Ramos (cell line): ENCODE results near the gene MEF2A.

Source experiments
- in situ Hi-C: fragments of 300-500 bp; cut with MboI; formaldehyde crosslinking; loops from one replicate; pipeline ENCODE4 v1.14.3; 2022; ENCODE audit warnings: low sequenced_read_pairs; ENCODE audit not compliant: unreplicated experiment

The MEF2A gene

DNA sequence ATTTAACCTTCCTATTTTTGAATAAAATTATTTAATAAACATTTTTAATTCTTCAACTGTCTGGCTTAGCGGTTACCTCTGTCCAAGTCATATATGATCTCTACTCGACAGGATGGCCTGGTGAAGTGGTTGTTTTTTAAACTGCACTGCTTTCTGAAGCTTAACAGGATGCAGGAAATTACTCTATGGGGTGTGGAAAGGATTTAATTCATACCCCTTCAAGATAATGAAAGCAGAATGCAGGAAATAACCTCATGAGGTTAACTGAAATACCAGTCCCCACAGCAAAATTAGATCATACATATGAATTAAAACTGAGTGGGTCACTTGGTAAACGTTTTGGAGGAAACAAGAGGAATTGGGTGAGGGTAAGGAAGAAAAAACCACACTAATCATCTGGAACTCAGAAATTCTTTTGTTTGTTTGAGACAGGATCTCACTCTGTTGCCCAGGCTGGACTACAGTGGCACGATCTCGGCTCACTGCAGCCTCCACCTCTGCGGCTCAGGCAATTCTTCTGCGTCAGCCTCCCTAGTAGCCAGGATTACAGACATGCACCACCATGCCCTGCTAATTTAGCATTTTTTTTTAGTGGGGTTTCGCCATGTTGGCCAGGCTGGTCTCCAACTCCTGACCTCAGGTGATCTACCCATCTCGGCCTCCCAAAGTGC, 117.4 kb downstream of the MEF2A start:
- in situ Hi-C loops: no loop called here

DNA sequence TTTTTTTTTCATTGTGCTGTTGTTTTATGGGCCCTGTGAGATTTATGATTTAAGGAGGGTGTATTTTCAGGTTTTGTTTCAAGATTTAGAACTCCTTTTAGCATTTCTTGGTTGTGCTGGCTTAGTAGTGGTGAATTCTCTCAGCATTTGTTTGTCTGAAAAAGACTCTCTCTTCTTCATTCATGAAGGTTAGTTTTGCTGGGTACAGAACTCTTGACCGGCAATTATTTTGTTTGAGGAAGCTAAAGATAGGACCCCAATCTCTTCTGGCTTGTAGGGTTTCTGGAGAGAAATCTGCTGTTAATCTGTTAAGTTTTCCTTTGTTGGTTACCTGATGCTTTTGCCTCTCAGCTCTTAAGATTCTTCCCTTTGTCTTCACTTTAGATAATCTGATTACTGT, 120.5 kb downstream of the MEF2A start:
- in situ Hi-C loops: no loop called here

DNA sequence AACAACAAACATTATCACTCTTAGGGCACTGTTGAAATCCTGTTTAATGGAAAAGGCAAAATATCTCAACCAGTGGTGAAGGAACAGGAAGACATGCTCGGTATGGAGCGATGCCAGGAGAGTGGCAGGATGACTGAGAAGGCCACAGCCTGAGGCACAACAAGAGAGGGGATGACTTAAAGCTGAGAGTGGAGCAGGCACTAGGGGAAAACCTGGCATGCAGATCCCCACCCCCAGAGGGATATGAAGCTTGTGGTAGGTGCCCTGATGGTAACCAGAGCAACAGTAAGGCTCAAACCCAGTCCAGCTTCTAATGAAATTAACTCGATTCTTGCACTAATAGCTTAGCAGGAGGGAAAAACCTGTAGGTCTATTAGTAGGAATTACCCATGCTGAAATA, 127.0 kb downstream of the MEF2A start:
- in situ Hi-C loops: no loop called here

DNA sequence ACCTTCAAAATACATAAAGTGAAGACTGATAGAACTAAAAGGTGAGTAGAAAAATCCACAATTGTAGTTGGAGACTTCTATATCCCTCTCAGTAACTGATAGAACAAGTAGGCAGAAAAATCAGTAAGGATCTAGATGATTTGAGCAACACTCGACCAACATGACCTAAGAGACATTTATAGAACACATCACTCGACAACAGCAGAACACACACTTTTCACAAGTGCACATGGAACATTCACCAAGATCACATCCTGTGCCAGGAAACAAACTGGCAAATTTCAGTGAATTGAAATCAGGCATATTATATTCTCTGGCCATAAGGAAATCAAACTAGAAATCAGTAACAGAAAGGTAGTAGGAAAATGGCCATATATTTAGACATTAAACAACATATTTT, 130.3 kb downstream of the MEF2A start:
- in situ Hi-C loops: no loop called here

DNA sequence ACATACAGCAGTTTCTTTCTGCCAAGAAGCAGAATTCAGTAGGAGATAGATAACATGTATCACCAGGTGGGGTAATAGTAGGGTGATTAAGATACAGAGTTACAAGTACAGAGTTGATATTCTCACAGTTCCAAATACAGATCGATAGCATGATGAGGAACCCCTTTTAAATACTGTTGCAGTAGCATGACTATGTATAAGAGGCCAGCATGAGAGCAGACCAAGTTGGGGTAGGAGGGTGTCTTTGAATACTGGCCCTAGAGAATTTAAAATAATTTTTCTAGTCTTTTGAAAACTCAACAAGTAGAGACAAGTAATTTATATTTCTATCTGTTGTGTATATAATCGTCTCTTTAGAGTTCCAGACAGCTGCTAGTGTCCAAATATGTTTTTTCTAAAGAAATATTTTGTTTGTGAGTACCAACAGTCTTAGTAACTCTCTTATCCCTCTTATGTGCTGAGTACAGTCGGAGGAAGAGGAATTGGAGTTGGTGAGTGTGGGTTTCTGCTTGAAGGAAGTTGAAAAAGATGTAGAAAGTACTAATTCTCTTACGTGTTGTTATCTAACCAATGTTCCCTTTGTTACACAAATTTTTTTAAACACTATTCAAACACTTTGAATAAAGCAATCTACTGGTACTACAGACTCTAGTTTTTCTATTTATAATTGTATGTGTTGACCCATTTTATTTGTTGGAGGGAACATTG, 137.3 kb downstream of the MEF2A start:
- in situ Hi-C loops: loop anchor here (10.0 kb wide), 1 partner anchor 428 kb away; no protein-coding TSS in a partner anchor

DNA sequence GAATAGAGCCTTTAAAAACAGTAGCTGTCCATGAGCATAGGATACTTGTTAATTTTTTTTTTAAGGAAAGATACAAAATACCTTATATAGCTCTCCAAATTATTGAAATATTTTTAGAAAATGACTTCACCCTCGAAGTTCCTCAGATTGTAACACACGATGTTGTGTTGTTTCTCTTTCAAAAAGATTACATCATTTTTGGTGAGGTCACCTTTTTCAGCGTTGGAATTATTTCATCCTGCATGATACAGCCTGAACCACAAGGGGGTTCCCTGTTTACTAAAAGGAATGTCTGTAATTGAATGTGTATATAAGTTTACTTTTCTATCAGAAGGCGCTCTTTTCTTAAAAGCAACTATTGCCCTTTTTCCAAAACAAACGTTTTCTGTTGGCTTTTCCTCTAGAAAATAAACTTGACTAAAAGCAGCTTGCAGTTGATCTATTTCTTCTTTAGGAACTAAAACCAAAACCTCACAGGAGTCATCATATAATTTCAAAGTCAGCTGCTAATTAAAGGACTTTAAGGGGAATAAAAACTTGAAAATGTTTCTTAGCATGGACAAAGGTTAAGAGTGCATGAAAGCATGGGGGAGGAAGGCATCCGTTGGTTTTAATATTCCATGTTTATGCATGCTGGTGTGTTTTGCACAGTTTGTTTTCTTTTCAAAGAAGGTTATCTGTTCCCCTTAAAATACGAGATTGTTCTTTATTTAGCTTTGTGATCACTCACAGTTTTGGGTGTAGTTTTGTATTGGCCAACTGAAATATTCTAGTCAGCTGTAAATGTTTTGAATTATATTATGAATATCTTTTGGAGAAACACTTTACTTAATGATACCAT, 138.0 kb downstream of the MEF2A start:
- in situ Hi-C loops: loop anchor here (10.0 kb wide), 1 partner anchor 429 kb away; no protein-coding TSS in a partner anchor

DNA sequence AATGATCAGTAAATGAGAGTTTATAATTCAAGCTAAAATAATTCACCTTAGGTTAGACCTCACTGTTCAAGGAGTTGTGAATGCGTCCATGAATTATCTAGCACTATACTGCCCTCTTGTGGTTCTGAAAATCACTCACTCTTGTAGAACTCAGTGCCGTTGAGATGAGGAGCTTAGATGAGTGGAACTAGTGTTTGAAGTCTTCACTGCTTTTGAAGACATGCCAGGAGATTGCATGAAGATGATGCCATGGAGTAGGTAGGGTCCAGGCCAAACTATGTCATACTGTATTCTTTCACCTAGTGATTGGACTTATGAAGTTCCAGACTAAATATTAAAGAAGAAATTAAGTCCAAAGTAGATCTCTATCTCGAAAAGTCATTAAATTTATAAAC, 138.7 kb downstream of the MEF2A start:
- in situ Hi-C loops: loop anchor here (10.0 kb wide), 1 partner anchor 430 kb away; no protein-coding TSS in a partner anchor

DNA sequence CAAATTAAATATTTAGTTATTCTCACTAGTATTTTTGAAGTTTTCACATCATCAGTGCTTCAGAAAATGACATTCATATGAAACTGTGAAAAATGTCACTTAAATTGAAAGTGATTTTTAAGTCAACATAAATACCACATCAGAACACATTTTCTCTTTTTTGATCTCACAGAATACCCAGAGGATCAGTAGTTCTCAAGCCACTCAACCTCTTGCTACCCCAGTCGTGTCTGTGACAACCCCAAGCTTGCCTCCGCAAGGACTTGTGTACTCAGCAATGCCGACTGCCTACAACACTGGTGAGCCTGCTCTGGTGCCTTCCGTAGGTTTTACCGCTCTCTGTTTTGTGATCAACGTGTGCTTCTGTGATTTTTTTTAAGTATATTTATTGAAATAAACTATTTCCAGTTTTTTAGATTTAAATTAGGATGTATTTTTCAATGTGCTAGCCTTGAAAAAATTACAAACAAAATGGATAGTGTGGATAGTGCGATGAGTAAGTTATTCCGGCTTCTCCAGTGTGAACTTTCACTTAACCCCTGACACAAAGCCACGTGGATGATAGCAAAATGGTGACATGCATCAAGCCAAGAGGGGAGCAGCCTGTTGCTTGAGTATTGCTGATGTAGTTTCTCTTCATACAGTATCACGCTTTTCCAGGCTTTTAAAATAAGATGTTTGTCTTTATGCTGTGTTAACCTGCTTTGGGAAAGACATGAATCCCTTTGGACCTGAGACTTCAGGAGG, 140.9 kb downstream of the MEF2A start:
- in situ Hi-C loops: loop anchor here (10.0 kb wide), 1 partner anchor 432 kb away; no protein-coding TSS in a partner anchor

DNA sequence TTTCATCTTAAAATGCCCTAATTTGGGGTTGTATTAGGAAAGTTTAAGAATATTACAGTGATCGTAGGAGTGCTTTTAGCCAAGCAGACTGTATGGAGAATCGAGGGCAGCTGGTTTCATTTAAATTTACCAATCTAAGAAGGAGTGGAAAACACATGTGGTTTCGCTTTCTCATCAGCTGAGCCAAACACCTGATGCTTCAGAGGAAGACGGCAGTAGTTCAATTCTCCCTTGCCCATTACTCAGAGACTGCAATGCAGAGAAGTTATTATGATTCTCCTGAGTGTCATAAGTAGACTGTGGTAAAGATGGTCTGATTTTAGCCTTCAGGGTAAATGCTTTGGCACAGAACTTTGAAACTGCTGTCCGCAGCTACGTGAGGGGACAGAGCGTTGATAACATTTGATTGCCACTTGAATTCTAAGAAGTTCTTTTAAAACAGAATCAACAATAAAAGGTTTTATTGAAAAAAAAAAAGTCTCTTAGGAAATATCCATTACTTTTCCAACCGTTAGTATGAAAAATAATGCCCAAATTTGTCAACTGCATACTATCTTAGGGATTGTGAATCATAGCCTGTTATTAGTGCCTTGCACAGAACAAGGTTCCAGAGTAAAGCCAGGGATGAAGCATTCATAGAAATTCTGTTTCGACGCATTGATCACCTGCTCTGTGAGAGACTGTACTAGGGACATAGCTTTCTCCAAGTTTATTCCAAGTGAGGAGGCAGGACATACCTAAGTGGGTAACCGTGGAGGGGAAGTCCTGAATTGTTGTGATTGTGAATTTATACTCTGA, 141.9 kb downstream of the MEF2A start:
- in situ Hi-C loops: loop anchor here (10.0 kb wide), 1 partner anchor 433 kb away; no protein-coding TSS in a partner anchor

DNA sequence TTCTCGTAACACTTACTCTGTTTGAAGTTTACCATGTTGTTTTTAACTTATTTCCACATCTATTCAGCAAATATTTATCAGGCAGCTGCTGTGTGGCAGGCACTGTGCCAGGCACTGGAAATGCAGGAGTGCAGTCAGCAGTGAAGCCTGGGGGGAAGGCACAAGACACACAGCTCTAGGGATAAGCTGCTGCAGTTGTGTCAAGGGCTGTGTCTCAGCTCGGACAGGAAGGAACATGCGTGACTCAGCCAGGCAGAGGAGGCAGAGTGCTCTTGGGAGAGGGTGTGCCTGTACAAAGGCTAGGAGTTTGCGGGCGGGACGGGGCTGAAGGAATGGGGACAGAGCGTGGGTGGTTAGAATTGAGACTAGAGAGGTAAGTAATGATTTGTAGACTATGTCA, 142.8 kb downstream of the MEF2A start:
- in situ Hi-C loops: loop anchor here (10.0 kb wide), 1 partner anchor 434 kb away; no protein-coding TSS in a partner anchor

DNA sequence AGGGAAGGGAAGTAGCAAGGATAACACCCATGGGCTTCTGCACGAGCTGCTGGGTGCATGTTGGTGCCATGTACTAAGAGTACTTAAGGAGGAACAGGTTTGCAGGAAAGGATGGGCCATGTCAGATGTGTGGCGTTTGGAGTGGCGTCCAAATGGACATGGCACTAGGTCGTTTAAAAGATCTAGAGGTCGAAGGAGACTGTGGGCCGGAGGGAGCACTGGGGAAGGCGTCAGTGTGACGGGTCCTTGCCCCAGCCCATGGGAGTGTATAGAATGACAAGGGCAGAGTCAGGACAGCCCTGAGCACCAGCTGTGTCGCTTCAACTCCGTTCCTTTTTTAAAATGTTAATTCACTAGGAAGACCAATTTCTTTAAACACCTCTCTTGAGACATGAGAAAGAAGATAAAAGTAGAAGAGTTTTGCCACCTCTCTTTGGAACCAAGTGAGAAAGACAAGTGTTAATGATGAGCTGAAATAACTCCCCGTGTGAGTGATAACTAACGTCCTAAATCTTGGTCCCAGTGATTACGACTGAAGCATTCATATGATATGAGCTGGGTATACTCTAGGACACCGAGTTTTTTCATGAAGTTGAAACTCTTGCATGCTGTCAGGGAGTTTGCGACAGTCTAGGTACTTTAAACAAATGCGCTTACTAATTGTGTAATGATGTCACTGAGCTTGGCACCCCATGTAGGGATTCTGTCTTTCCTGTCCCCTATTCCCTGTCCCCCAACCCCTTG, 143.6 kb downstream of the MEF2A start:
- in situ Hi-C loops: loop anchor here (10.0 kb wide), 1 partner anchor 435 kb away; no protein-coding TSS in a partner anchor

DNA sequence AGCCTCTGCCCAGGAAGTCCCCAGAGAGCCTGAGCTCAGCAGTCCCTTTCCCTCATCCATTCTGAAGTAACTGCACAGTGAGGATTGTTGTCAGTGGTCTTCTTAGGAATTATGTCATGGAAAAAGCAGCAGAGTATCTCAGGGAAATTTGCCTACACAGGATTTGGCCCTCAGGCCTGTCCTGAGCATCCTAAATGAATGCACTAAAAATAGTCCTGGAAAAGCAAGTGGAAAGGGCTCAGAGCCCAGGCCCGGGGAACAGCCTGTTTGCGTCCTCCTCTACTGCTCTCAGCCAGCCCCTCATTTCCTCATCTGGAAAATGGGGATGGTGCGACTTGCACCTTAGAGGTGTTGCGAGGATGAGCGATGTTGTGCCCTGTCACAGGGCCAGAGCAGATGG, 145.8 kb downstream of the MEF2A start:
- in situ Hi-C loops: no loop called here

DNA sequence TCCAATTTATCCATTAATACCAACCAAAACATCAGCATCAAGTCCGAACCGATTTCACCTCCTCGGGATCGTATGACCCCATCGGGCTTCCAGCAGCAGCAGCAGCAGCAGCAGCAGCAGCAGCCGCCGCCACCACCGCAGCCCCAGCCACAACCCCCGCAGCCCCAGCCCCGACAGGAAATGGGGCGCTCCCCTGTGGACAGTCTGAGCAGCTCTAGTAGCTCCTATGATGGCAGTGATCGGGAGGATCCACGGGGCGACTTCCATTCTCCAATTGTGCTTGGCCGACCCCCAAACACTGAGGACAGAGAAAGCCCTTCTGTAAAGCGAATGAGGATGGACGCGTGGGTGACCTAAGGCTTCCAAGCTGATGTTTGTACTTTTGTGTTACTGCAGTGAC, 146.6 kb downstream of the MEF2A start:
- in situ Hi-C loops: no loop called here

DNA sequence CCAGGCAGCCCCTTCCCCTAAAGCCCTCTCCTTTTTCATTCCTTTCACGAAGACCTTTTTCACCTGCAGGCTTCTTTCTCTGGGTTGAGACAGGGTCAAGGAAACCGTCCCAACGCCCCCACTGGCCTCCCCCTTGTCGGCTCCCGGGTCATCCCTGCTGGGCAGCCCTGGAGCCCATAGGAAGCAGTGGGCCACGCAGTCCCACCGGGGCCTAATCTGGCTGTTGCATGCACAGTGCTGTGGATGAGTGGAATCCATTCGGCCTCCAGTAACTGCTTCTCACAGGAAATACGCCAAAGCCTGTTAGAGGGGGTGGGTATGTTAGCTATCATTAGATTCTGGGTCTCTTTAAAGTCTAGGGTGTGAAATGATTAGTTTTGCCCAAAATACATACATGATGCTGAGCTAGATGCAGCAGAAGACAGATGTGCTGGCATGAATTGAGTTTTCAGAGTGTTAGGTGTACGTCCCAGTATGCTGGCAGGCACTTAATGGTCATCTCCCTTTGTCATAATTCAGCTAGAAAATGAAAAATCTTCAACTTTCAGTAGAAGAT, 150.8 kb downstream of the MEF2A start:
- in situ Hi-C loops: no loop called here

DNA sequence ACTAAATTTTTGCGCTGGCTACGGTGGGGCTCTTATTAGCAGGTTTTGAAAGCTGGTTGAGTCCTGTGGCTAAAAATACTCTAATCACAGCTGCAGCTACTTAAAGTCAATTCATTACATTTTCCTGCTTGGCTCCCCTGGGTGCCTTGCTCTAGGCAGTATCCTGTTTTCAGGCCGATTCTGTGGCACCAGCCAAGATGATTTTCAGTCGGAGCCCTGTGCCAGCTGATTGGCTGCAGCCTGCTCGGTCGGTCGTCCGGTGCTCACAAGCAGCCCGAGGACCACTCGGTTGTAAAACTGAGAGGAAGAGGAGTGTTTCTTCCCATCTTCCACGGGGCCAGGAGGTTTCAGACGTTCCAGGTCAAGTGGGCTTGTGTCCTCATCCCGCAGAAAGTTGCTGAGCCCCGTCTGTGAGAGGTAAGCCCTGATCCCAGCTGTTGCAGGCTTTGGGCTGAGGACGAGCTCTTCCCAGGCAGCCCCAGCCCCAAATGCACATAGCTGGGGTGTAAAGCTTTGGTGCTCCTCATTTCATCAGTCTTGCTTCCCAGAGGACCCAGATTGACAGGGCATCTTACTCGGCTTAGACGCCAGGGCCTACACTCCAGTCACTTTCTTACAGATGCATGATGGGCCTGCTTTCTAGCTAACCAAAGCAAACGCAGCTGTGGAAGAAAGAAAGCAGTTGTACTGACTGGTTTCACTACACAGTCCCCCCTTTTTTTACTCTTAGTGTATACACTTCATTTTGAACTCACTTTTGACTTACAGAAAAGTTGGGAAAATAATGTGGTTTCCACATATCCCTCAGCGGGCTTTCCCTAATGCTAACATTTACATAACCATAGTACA, 151.6 kb downstream of the MEF2A start:
- in situ Hi-C loops: no loop called here

DNA sequence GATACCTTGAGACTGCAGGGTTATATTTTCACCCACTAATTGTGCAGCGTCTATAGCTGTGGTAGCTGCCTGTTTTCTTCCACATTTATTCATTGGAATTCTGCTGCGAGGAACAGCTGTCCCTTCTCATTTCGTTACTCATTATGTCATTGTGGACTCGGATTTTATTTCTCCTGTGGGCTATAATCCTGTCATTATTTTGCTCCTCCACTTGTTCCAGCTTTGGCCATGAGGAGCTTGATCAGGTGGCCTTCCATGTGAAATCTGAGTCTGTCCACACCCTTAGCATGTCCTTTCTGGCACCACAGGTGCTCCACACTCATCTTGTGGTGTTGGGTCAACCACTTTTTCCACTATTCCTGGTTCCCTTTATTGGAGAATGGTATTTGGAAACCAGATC, 152.6 kb downstream of the MEF2A start:
- in situ Hi-C loops: no loop called here

DNA sequence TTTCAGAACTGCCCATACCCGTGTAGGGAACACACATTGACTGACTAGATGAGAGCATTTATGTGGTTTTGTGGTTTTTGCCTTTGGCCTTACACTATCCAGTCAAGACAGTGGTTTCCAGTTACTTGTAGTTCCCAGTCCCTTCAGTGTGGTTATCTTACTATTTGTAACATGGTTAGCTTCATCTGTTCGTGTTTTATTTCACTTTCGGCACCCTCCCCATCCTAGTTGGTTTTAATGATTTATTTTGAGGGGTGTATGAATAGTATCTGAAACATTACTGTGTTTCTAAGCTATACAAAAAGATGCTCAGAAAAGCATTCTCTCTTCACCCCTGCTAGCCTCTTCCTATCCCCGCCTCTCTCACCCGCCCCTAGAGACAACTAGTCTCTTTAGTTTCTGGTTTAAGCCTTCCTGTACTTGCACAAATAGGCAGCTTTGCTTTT, 153.3 kb downstream of the MEF2A start:
- in situ Hi-C loops: no loop called here
